ENCODE measurements around the gene PSEN2. TPM values are rescaled to one million over a fixed set of nuclear protein-coding genes. Genes with fewer than 3 reads are reported as not detected.

The PSEN2 gene
- total RNA-seq (1 to 10 TPM; 3.7 to 3.9 TPM), polyA plus RNA-seq (1 to 10 TPM; 1.5 to 3.8 (median 2.5) TPM), total RNA-seq (0 to 1.1 (median 0.72) reads per million in 6 experiments)

GRCh38 chr1:226870401-226871279 is at the start of gene PSEN2:
TSS of gene PSEN2 (plus strand) at chr1:226870616. CDS start at chr1:226881908, 11,292 bp downstream.
- Mint-ChIP-seq H3K27ac (peak within 1 kb of the TSS in 8 of 10 donors; percentile 18 to 83 (median 46)), H3K4me3 (peak within 1 kb of the TSS; percentile 79 to 90 (median 82)), H3K9me3 (no peaks in the 10 kb centered on the region), H3K27me3 (peaks cover 2 to 8% (median 7%) of the 10 kb centered on the region in 5 donors), H3K4me1 (peaks cover 5 to 19% (median 13%) of the 10 kb centered on the region in 4 donors), H3K36me3 (no peaks in the 10 kb centered on the region)
- POLR2A ChIA-PET = interaction anchor here (0.9 to 1.7 kb wide), 3 partner anchors 12 to 69 kb away, joined by 3 to 6 read pairs (median 5); partner anchors contain the start of gene COQ8A
- peak; percentile 14 to 72 (median 44) for DNase-seq
- peak; percentile 86 to 90 for ATAC-seq

DNA sequence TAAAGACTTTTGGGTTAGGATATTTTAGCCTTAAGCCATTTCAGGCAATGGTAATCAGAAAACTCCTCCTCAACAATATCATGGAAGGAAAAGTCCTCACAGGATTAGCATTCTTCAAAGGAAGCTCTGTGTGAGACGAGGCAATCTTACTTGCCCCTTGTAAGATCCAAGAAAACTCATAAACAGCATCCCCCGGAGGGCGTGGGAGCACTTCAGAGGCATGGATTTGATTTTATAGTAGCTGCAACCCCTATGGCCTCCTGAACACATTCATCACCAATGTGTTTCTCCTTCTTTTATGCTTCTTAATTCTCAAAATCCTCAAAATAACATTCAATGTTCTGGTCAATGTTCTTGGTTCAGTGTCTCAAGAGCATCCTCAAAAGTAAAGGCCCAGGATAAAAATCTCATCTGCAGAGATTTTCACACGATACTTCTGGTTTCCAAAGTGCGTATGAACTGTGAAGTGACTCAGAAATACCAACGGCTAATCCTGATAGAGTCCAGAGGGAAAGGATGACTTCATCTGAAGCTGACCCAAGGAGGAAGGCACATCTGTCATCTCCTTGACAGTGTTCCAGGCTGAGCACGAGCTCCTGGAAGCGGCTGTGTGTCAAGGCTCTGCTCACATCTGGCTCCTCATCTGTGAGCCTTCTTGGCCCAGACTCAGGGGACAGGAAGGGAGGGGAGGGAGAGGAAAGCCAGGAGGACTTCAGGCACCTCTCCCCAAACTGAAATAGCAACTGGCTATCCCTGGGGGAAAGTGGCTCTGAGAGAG is 49.3 kb upstream of the PSEN2 start:
- no peaks in the 10 kb centered on the region for H3K36me3 Mint-ChIP-seq
- H3K9me3 Mint-ChIP-seq = no peaks in the 10 kb centered on the region
- DNase-seq = no peak
- H3K27me3 Mint-ChIP-seq = no peaks in the 10 kb centered on the region
- POLR2A ChIA-PET = interaction anchor here (0.6 kb wide), 1 partner anchor 68 kb away, joined by 3 read pairs; no protein-coding TSS in a partner anchor
- peaks cover 15 to 33% (median 23%) of the 10 kb centered on the region in 4 donors for H3K4me1 Mint-ChIP-seq
- no peak overlapping the region for H3K4me3 Mint-ChIP-seq
- no peak for ATAC-seq
- H3K27ac Mint-ChIP-seq = peak overlapping the region in 1 of 10 donors; percentile 21

GRCh38 chr1:226821719-226822085 is 48.7 kb upstream of the PSEN2 start:
- ATAC-seq = no peak
- peaks cover 13 to 34% (median 22%) of the 10 kb centered on the region in 4 donors for H3K4me1 Mint-ChIP-seq
- peak overlapping the region in 2 of 10 donors; percentile 21 to 43 for H3K27ac Mint-ChIP-seq
- no peaks in the 10 kb centered on the region for H3K36me3 Mint-ChIP-seq
- no peak for DNase-seq
- POLR2A ChIA-PET = no interaction called here
- H3K4me3 Mint-ChIP-seq = no peak overlapping the region
- H3K27me3 Mint-ChIP-seq = no peaks in the 10 kb centered on the region
- no peaks in the 10 kb centered on the region for H3K9me3 Mint-ChIP-seq

DNA sequence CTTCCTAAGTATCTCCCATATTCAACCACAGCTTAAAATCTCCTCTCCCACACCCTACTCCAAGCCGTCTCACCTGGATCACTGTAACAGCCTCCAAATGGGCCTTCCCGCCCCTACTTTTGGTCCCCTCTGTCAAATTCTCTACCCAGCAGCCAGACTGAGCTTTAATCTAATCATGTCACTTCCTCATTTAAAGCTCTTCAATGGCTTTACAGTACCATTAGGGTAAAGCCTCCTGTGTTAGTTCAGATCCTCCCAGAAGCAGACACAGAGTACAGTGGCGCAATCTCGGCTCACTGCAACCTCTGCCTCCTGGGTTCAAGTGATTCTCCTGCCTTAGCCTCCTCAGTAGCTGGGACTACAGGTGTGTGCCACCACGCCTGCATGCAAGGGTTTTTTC is 46.8 kb upstream of the PSEN2 start:
- ATAC-seq (no peak), DNase-seq (no peak)
- H3K9me3 Mint-ChIP-seq = no peaks in the 10 kb centered on the region
- H3K36me3 Mint-ChIP-seq = no peaks in the 10 kb centered on the region
- POLR2A ChIA-PET = interaction anchor here (1.1 to 1.3 kb wide), 3 partner anchors 84 to 197 kb away, joined by 3 to 6 read pairs (median 3); partner anchors contain the start of gene ITPKB
- peak overlapping the region in 7 of 10 donors; percentile 6 to 61 (median 32) for H3K27ac Mint-ChIP-seq
- no peak overlapping the region for H3K4me3 Mint-ChIP-seq
- peaks cover 16 to 50% (median 38%) of the 10 kb centered on the region in 4 donors for H3K4me1 Mint-ChIP-seq
- no peaks in the 10 kb centered on the region for H3K27me3 Mint-ChIP-seq

- H3K27ac Mint-ChIP-seq = peak overlapping the region in 6 of 10 donors; percentile 15 to 79 (median 52)
- H3K36me3 Mint-ChIP-seq = no peaks in the 10 kb centered on the region
- POLR2A ChIA-PET = interaction anchor here (0.6 to 3.5 kb wide), 5 partner anchors 23 to 192 kb away, joined by 3 to 12 read pairs (median 7); partner anchors contain the start of gene ITPKB
- no peak for DNase-seq
- H3K4me3 Mint-ChIP-seq = no peak overlapping the region
- no peaks in the 10 kb centered on the region for H3K9me3 Mint-ChIP-seq
- H3K27me3 Mint-ChIP-seq = no peaks in the 10 kb centered on the region
- ATAC-seq = no peak
- H3K4me1 Mint-ChIP-seq = peaks cover 16 to 50% (median 38%) of the 10 kb centered on the region in 4 donors
Observed at GRCh38 chr1:226825037-226825745, 45.2 kb upstream of the PSEN2 start.

DNA sequence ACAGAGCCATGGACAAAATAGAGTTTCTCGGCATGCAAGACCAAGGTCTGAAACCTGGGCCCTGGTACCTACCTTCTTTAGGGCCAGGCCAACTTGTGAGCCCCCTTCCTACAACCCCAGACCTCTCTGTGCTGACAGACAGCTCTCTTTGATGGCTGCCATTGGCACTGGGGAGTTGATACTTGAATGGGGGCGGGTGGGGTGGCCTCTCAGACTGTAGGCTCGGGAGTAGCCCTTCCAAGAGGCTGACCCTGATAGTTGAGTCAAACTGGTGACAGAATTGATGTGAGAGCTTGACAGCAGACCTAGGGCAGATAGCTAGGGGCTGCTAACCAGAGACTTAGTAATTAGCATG is 44.7 kb upstream of the PSEN2 start:
- Mint-ChIP-seq H3K4me3 (no peak overlapping the region), H3K9me3 (no peaks in the 10 kb centered on the region), H3K4me1 (peaks cover 16 to 50% (median 38%) of the 10 kb centered on the region in 4 donors), H3K36me3 (no peaks in the 10 kb centered on the region), H3K27ac (peak overlapping the region in 6 of 10 donors; percentile 15 to 79 (median 50)), H3K27me3 (no peaks in the 10 kb centered on the region)
- ATAC-seq (no peak), DNase-seq (no peak)
- POLR2A ChIA-PET = interaction anchor here (0.6 to 3.5 kb wide), 5 partner anchors 24 to 192 kb away, joined by 3 to 12 read pairs (median 7); partner anchors contain the start of gene ITPKB

DNA sequence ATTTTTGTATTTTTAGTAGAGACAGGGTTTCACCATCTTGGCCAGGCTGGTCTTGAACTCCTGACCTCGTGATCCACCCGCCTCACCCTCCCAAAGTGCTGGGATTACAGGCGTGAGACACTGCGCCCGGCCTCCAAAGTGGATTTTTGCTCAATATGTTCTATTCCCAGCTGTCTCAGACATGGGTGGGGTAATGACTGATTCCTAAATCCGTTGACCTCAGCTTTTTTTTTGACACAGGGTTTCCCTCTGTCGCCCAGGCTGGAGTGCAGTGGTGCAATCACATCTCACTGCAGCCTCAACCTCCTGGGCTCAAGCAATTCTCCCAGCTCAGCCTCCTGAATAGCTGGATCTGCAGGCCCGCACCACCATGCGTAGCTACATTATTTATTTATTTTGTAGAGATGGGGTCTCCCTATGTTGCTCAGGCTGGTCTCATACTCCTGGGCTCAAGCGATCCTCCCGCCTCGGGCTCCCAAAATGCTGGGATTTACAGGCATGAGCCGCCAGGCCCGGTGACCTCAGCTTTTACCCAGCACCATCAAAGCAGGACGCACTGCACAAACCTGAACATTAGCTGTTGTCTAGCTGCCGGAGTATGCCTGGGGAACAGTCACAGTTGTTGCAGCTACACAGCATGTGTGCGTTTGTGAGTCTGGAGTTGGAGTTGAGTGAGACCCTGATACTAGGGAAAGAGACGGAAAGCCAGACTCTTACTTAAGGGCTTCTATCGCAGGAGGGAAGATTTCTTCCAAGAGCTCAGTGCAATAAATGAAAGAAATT is 43.7 kb upstream of the PSEN2 start:
- peaks cover 16 to 48% (median 38%) of the 10 kb centered on the region in 4 donors for H3K4me1 Mint-ChIP-seq
- DNase-seq (no peak), ATAC-seq (no peak)
- peak overlapping the region in 8 of 10 donors; percentile 18 to 72 (median 44) for H3K4me3 Mint-ChIP-seq
- POLR2A ChIA-PET = interaction anchor here (0.6 to 3.5 kb wide), 7 partner anchors 21 to 201 kb away, joined by 3 to 12 read pairs (median 6); partner anchors contain the start of gene ITPKB
- H3K9me3 Mint-ChIP-seq = no peaks in the 10 kb centered on the region
- H3K27ac Mint-ChIP-seq = peak overlapping the region in 9 of 10 donors; percentile 60 to 95 (median 86)
- H3K27me3 Mint-ChIP-seq = no peaks in the 10 kb centered on the region
- no peaks in the 10 kb centered on the region for H3K36me3 Mint-ChIP-seq

GRCh38 chr1:226827458-226827857 is 43.0 kb upstream of the PSEN2 start:
- no peaks in the 10 kb centered on the region for H3K36me3 Mint-ChIP-seq
- ATAC-seq (peak; percentile 28 to 29), DNase-seq (peak in 4 of 10 donors; percentile 5 to 15 (median 8))
- POLR2A ChIA-PET = interaction anchor here (1.0 to 3.5 kb wide), 9 partner anchors 88 to 201 kb away, joined by 3 to 12 read pairs (median 7); partner anchors contain the start of gene ITPKB
- H3K9me3 Mint-ChIP-seq = no peaks in the 10 kb centered on the region
- H3K27ac Mint-ChIP-seq = peak overlapping the region in 9 of 10 donors; percentile 72 to 95 (median 87)
- peaks cover 16 to 44% (median 38%) of the 10 kb centered on the region in 4 donors for H3K4me1 Mint-ChIP-seq
- peak overlapping the region; percentile 16 to 72 (median 49) for H3K4me3 Mint-ChIP-seq
- H3K27me3 Mint-ChIP-seq = no peaks in the 10 kb centered on the region

DNA sequence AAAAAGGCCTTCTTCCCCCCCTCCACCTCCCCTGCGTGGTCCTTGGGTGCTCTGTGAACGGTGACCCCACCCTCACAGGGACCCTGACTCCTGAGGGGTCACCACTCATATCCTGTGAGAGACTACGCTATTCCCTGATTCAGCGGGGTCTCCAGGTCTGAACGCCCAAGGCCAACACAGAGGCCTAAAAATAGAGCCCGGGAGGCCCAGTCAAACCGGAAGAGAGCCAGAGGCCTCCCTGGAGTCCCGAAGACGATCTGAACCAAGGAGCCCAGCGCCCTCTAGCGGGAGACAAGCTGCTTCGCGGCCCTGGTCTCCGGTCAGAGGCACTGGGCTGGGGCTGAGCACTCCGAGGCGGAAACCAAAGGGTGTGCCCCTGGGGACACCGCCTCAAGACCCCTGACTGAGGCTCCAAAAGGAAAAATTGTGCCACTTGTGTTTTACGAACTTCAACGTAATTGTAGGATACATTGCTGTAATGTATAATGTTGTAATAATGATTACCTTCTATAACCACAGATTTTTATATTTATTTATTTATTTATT is 42.4 kb upstream of the PSEN2 start:
- DNase-seq (peak; percentile 85 to 96 (median 92)), ATAC-seq (peak; percentile 99)
- Mint-ChIP-seq H3K4me3 (peak overlapping the region; percentile 50 to 76 (median 64)), H3K9me3 (peaks cover 0 to 3% (median 0%) of the 10 kb centered on the region in 9 donors), H3K27ac (peak overlapping the region; percentile 62 to 95 (median 88)), H3K36me3 (no peaks in the 10 kb centered on the region), H3K27me3 (no peaks in the 10 kb centered on the region), H3K4me1 (peaks cover 16 to 44% (median 38%) of the 10 kb centered on the region in 4 donors)
- POLR2A ChIA-PET = interaction anchor here (0.6 to 3.5 kb wide), 12 partner anchors 89 to 201 kb away, joined by 3 to 12 read pairs (median 4); partner anchors contain the start of gene ITPKB

DNA sequence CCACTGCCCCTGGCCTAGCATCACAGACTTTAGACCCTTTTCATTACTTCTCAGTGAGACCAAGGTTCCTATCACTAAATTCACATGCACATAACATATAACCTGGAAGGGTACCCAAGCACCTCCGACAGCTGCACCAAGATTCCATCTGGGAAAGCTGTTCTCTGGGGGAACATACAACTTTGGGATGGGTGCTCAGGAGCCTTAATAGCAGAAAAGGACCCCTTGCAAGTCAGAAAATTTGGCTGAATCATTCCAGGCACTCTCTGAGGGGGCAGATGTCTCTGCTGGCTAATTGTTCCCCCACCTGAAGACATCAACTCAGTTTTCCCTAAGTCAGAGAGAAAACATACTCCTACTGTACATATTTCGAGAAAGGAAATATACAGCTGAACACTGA is 41.3 kb upstream of the PSEN2 start:
- no peaks in the 10 kb centered on the region for H3K27me3 Mint-ChIP-seq
- H3K36me3 Mint-ChIP-seq = no peaks in the 10 kb centered on the region
- H3K4me3 Mint-ChIP-seq = no peak overlapping the region
- H3K27ac Mint-ChIP-seq = peak overlapping the region in 1 of 10 donors; percentile 21
- H3K4me1 Mint-ChIP-seq = peaks cover 9 to 36% (median 30%) of the 10 kb centered on the region in 4 donors
- POLR2A ChIA-PET = interaction anchor here (0.8 to 2.9 kb wide), 7 partner anchors 13 to 202 kb away, joined by 3 to 12 read pairs (median 5); no protein-coding TSS in a partner anchor
- peaks cover 0 to 3% (median 0%) of the 10 kb centered on the region in 9 donors for H3K9me3 Mint-ChIP-seq
- DNase-seq (no peak), ATAC-seq (no peak)

GRCh38 chr1:226831953-226832352 is 38.5 kb upstream of the PSEN2 start:
- DNase-seq (no peak), ATAC-seq (no peak)
- Mint-ChIP-seq H3K4me3 (no peak overlapping the region), H3K9me3 (peaks cover 0 to 12% (median 2%) of the 10 kb centered on the region in 9 donors), H3K27me3 (no peaks in the 10 kb centered on the region), H3K36me3 (no peaks in the 10 kb centered on the region), H3K27ac (no peak overlapping the region), H3K4me1 (peaks cover 3 to 13% (median 13%) of the 10 kb centered on the region in 4 donors)
- POLR2A ChIA-PET = no interaction called here
